GM12878 (cell line): Measurements from ENCODE around the gene TMEM239. TPM values are rescaled to one million over a fixed set of nuclear protein-coding genes. Genes with fewer than 3 reads are reported as not detected.
A peak's percentile ranks its signal among the peaks of the same experiment; 100 is the strongest.

Source experiments
- ATAC-seq: fragments of 200-7000 bp; cut with Tn5 transposase; 3 replicates; pipeline ENCODE4 v1.9.1; 2020; ENCODE audit warnings: mild to moderate bottlenecking, moderate library complexity
- BruUV-seq: library from RNA; stranded (reverse); fragments of 400-500 nt; replicated peaks from 2 replicates; lab custom pipeline; 2021; lab: Mats Ljungman, UMichigan
- CTCF ChIA-PET: fragments of 300-600 bp; sonication (Branson Sonifier 250); formaldehyde crosslinking; extraction: SDS; loops from one replicate; lab custom pipeline; 2021; ENCODE audit warnings: inconsistent platforms; lab: Yijun Ruan, JAX
- POLR2A ChIA-PET: fragments of 350-600 bp; formaldehyde crosslinking; extraction: SDS; loops from one replicate; lab custom pipeline; 2021; ENCODE audit warnings: inconsistent platforms; lab: Charles Lee
- RAD21 ChIA-PET: fragments of 300-600 bp; sonication (Branson Sonifier 250); formaldehyde crosslinking; loops from one replicate; lab custom pipeline; 2023; ENCODE audit warnings: antibody characterized with exemption; ENCODE audit not compliant: unreplicated experiment; lab: Charles Lee
- SMC1A ChIA-PET: fragments of 300-600 bp; sonication (Branson Sonifier 250); formaldehyde crosslinking; loops from one replicate; lab custom pipeline; 2023; ENCODE audit not compliant: unreplicated experiment, uncharacterized antibody; lab: Charles Lee
- DNase-seq: peaks from one replicate; pipeline ENCODE4 v3.0.0-alpha.2; 2011; ENCODE audit warnings: low read depth, low spot score
- FAIRE-seq: peaks from 3 replicates; lab custom pipeline; 2011; peaks lifted over from hg19 to GRCh38; lab: Jason Lieb, UNC
- H2AFZ ChIP-seq: 2 replicates; pipeline ENCODE4 v1.6.0; 2011; ENCODE audit warnings: low read depth, low read length, control low read depth; ENCODE audit not compliant: control insufficient read depth
- H3K27ac ChIP-seq: 2 replicates; pipeline ENCODE4 v1.5.1; 2011; ENCODE audit warnings: control low read depth; ENCODE audit not compliant: control insufficient read depth, insufficient read depth
- H3K27me3 ChIP-seq, 2 experiments: replicated peaks in 1 of 2; 2 replicates each; pipeline versions ENCODE4 v1.6.0 to v1.6.1; 2011; ENCODE audit warnings: low read length in 1 of 2; ENCODE audit not compliant: control insufficient read depth in 2 of 2, insufficient read depth in 2 of 2
- H3K36me3 ChIP-seq, 2 experiments: 2 replicates each; pipeline ENCODE4 v1.5.1; 2011; ENCODE audit warnings: low read length in 1 of 2; ENCODE audit not compliant: control insufficient read depth in 2 of 2, insufficient read depth in 2 of 2
- H3K4me1 ChIP-seq: 2 replicates; pipeline ENCODE4 v1.6.1; 2011; ENCODE audit warnings: mild to moderate bottlenecking, low read length, moderate library complexity, mixed read lengths; ENCODE audit not compliant: control insufficient read depth, insufficient read depth
- H3K4me2 ChIP-seq: 2 replicates; pipeline ENCODE4 v1.6.0; 2011; ENCODE audit warnings: control low read depth; ENCODE audit not compliant: control insufficient read depth, insufficient read depth
- H3K4me3 ChIP-seq: fragments of 200-600 bp; sonication (generic); 2 replicates; pipeline ENCODE4 v1.5.1; 2016
- H3K79me2 ChIP-seq: 2 replicates; pipeline ENCODE4 v1.6.0; 2011; ENCODE audit warnings: low read length; ENCODE audit not compliant: control insufficient read depth, insufficient read depth
- H3K9ac ChIP-seq: 2 replicates; pipeline ENCODE4 v1.8.0; 2011; ENCODE audit warnings: low read length, control low read depth, mixed read lengths; ENCODE audit not compliant: control insufficient read depth, insufficient read depth
- H3K9me3 ChIP-seq: replicated peaks from 3 replicates; pipeline ENCODE4 v1.5.1; 2011; ENCODE audit warnings: mild to moderate bottlenecking, low read length; ENCODE audit not compliant: control insufficient read depth, insufficient read depth
- H4K20me1 ChIP-seq: 2 replicates; pipeline ENCODE4 v1.6.0; 2011; ENCODE audit not compliant: control insufficient read depth, insufficient read depth
- FOXM1 ChIP-seq: IDR thresholded peaks from 2 replicates; pipeline ENCODE4 v1.6.1; 2012; ENCODE audit warnings: low read depth, mild to moderate bottlenecking, inconsistent platforms, low read length, moderate library complexity
- HDAC6 ChIP-seq: fragments of 200-600 bp; sonication (generic); IDR thresholded peaks from one replicate; pipeline ENCODE4 v1.8.0; 2017; ENCODE audit warnings: antibody characterized with exemption; ENCODE audit not compliant: unreplicated experiment
- POLR2AphosphoS2 ChIP-seq: IDR thresholded peaks from 2 replicates; pipeline ENCODE4 v1.6.1; 2011; ENCODE audit warnings: low read depth, mild to moderate bottlenecking, low read length, improper control_type of control experiment, moderate library complexity
- RAD51 ChIP-seq: fragments of 450-650 bp; IDR thresholded peaks from 2 replicates; pipeline ENCODE4 v1.6.1; 2016; ENCODE audit warnings: moderate library complexity, mild to moderate bottlenecking, inconsistent platforms
- SIX5 ChIP-seq: IDR thresholded peaks from 2 replicates; pipeline ENCODE4 v1.6.1; 2011; ENCODE audit warnings: mild to moderate bottlenecking, low read depth, low read length, moderate library complexity; ENCODE audit not compliant: severe bottlenecking
- WGBS: methylation state at CpG from one replicate; pipeline ENCODE4 v1.1.6; 2016; ENCODE audit warnings: low lambda C conversion rate; ENCODE audit not compliant: insufficient replicate concordance, insufficient coverage; ENCODE audit errors: missing lambda C conversion rate; 5-methylcytosine and 5-hydroxymethylcytosine counted together
- in situ Hi-C: fragments of 300-500 bp; cut with MboI; formaldehyde crosslinking; loops from 9 replicates; pipeline ENCODE4 v1.14.3; 2018; ENCODE audit warnings: mixed read lengths
- intact Hi-C: fragments of 100-400 bp; cut with micrococcal nuclease; formaldehyde crosslinking; loops from one replicate; pipeline ENCODE4 v1.14.2; 2022; ENCODE audit not compliant: unreplicated experiment
- polyA plus RNA-seq, 11 experiments: library from polyadenylated mRNA; depleted of rRNA in 4 of 11; unstranded in 6 of 11; stranded (reverse) in 5 of 11; fragments of >200 nt; fragmentation: Nextera tagmentation in 4 of 11; fragmentation: Illumina TruSeq in 1 of 11; extraction: Ambion mirVana in 4 of 11; extraction: Trizol in 1 of 11; gene quantifications; 1 replicate in 1 of 11; 2 replicates in 10 of 11; pipeline versions ENCODE4 v1.2.1 to v1.2.3, GENCODE V29; 2011 to 2016; ENCODE audit warnings: inconsistent platforms in 2 of 11, missing spikeins in 2 of 11, low read depth in 1 of 11
- total RNA-seq, 4 experiments: library from RNA; depleted of rRNA in 3 of 4; stranded (reverse); fragments of >200 nt in 3 of 4; fragmentation: Illumina TruSeq in 1 of 4; extraction: Trizol in 1 of 4; gene quantifications; 2 replicates each; pipeline versions ENCODE4 v1.2.1 to v1.2.3, GENCODE V29; 2013 to 2021
- TF ChIP-seq, protein P1 (sequence below): fragments of 450-650 bp; IDR thresholded peaks from 2 replicates; pipeline ENCODE4 v1.6.1; 2018; ENCODE audit warnings: mild to moderate bottlenecking, low read depth, moderate library complexity; ENCODE audit not compliant: partially characterized antibody

TMEM239 gene
- total and polyA plus RNA-seq, 10 of the 15 experiments (the other 5 are each of a cell fraction or from before 2014, with no cell fraction given), result not detected

DNA sequence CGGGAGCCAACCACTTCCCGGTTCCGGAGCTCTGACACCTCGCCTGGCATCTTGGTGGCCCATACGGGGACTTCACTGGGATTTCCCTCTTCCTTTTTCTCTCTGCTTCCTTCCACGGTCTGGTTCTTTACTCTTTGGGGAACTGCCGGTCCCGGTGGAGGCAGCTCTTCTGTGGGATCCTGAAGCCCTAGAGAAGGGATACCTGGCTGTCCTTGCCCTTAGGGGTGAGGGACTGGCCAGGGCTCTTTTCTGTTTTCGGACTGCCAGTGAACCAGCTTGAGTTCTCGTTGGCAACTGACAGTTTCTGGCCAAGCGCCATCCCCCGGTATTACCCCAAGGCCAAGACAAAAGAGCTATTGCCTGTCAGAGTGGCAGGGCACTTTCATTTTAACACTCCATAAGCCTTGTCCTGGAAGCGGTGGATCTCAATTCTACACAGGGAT, 14.9 kb upstream of the TMEM239 start:
- no TSS peak for BruUV-seq
- in situ Hi-C loops (no loop called here), intact Hi-C loops (no loop called here)
- 11% methylated on average over 13 of the region's 13 CpGs for WGBS
- ChIA-PET CTCF (no interaction called here), RAD21 (interaction anchor here (0.9 kb wide), 1 partner anchor 200 kb away, joined by 3 read pairs; no protein-coding TSS in a partner anchor), SMC1A (interaction anchor here (0.8 to 1.1 kb wide), 2 partner anchors 10 to 51 kb away, joined by 3 read pairs; no protein-coding TSS in a partner anchor), POLR2A (no interaction called here)
- TF ChIP-seq SIX5, result no peak
- TF ChIP-seq RAD51, result no peak
- no peak for TF ChIP-seq HDAC6
- TF ChIP-seq, protein P1, sequence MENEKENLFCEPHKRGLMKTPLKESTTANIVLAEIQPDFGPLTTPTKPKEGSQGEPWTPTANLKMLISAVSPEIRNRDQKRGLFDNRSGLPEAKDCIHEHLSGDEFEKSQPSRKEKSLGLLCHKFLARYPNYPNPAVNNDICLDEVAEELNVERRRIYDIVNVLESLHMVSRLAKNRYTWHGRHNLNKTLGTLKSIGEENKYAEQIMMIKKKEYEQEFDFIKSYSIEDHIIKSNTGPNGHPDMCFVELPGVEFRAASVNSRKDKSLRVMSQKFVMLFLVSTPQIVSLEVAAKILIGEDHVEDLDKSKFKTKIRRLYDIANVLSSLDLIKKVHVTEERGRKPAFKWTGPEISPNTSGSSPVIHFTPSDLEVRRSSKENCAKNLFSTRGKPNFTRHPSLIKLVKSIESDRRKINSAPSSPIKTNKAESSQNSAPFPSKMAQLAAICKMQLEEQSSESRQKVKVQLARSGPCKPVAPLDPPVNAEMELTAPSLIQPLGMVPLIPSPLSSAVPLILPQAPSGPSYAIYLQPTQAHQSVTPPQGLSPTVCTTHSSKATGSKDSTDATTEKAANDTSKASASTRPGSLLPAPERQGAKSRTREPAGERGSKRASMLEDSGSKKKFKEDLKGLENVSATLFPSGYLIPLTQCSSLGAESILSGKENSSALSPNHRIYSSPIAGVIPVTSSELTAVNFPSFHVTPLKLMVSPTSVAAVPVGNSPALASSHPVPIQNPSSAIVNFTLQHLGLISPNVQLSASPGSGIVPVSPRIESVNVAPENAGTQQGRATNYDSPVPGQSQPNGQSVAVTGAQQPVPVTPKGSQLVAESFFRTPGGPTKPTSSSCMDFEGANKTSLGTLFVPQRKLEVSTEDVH, result no peak
- TF ChIP-seq FOXM1, result no peak
- no peak for TF ChIP-seq POLR2AphosphoS2
- no peak for DNase-seq
- Histone ChIP-seq H3K27ac (no peak overlapping the region), H3K4me2 (peak overlapping the region; percentile 43; the same call in 1 of the 2 replicates), H3K9ac (no peak overlapping the region), H3K4me3 (no peak overlapping the region), H3K79me2 (no peaks in the 10 kb centered on the region), H3K4me1 (no peaks in the 10 kb centered on the region), H3K9me3 (no peaks in the 10 kb centered on the region), H3K27me3 (peaks cover 17 to 20% of the 10 kb centered on the region in 2 experiments), H3K36me3 (no peaks in the 10 kb centered on the region), H4K20me1 (no peaks in the 10 kb centered on the region), H2AFZ (no peak overlapping the region)
- FAIRE-seq, result no peak
- peak; percentile 13; the same call in 1 of the 3 replicates for ATAC-seq
